HEK293T (cell line): Measurements from ENCODE around the gene KCNN3.

Experiments used
- FOXM1 ChIP-seq: fragments of 450-650 bp; IDR thresholded peaks from 2 replicates; pipeline ENCODE4 v1.6.1; 2017; ENCODE audit warnings: mild to moderate bottlenecking, borderline replicate concordance
- LEF1 ChIP-seq: fragments of 450-650 bp; IDR thresholded peaks from 2 replicates; pipeline ENCODE4 v1.6.1; 2017; ENCODE audit warnings: mild to moderate bottlenecking, borderline replicate concordance
- SP1 ChIP-seq: fragments of 450-650 bp; IDR thresholded peaks from 2 replicates; pipeline ENCODE4 v1.6.1; 2017
- TF ChIP-seq, protein P1 (sequence below): fragments of 450-650 bp; IDR thresholded peaks from 2 replicates; pipeline ENCODE4 v1.6.1; 2016

GRCh38 chr1:154799188-154799587, 70.9 kb downstream of the KCNN3 start:
- TF ChIP-seq FOXM1 (no peak), LEF1 (no peak), SP1 (no peak)
- TF ChIP-seq, protein P1, sequence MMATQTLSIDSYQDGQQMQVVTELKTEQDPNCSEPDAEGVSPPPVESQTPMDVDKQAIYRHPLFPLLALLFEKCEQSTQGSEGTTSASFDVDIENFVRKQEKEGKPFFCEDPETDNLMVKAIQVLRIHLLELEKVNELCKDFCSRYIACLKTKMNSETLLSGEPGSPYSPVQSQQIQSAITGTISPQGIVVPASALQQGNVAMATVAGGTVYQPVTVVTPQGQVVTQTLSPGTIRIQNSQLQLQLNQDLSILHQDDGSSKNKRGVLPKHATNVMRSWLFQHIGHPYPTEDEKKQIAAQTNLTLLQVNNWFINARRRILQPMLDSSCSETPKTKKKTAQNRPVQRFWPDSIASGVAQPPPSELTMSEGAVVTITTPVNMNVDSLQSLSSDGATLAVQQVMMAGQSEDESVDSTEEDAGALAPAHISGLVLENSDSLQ, result no peak
